Fibroblast of lung (primary cell): ENCODE results near the gene RACK1. TPM values are rescaled to one million over a fixed set of nuclear protein-coding genes. Genes with fewer than 3 reads are reported as not detected.
"Not testable (repeated sequence)": the region's sequence is repeated elsewhere in the genome, so short reads cannot be mapped to it uniquely, and the experiment has no call there.

Experiments used
- DNase-seq, 2 donors: peaks; one replicate each; pipeline versions ENCODE4 v3.0.0 to v3.0.0-alpha.2; 2010; ENCODE audit warnings: low read depth in 2 of 2
- H2AFZ ChIP-seq: 2 replicates; pipeline ENCODE4 v1.5.1; 2012; ENCODE audit warnings: low read length, control low read depth, inconsistent platforms
- H3K27ac ChIP-seq: 2 replicates; pipeline ENCODE4 v1.5.1; 2011; ENCODE audit warnings: low read length, control low read depth; ENCODE audit not compliant: insufficient read depth
- H3K27me3 ChIP-seq: 2 replicates; pipeline ENCODE4 v1.5.1; 2011; ENCODE audit warnings: mild to moderate bottlenecking, low read length; ENCODE audit not compliant: control insufficient read depth, insufficient read depth
- H3K36me3 ChIP-seq: 2 replicates; pipeline ENCODE4 v1.5.1; 2011; ENCODE audit warnings: low read length; ENCODE audit not compliant: control insufficient read depth, insufficient read depth
- H3K4me1 ChIP-seq: 2 replicates; pipeline ENCODE4 v1.5.1; 2011; ENCODE audit warnings: low read length; ENCODE audit not compliant: control insufficient read depth, insufficient read depth; ENCODE audit errors: extremely low read depth
- H3K4me2 ChIP-seq: 2 replicates; pipeline ENCODE4 v1.5.1; 2011; ENCODE audit warnings: low read length, control low read depth; ENCODE audit not compliant: insufficient read depth; ENCODE audit errors: extremely low read depth
- H3K4me3 ChIP-seq, 4 experiments: fragments of 200-600 bp in 1 of 4; sonication (generic) in 1 of 4; replicated peaks in 1 of 4; 2 replicates each; pipeline ENCODE4 v1.5.1; 2011 to 2016; ENCODE audit warnings: low read length in 4 of 4, low read depth in 3 of 4, mild to moderate bottlenecking in 3 of 4, control low read depth in 2 of 4, inconsistent platforms in 1 of 4, mixed read lengths in 1 of 4; ENCODE audit not compliant: insufficient read depth in 1 of 4; ENCODE audit errors: control extremely low read depth in 1 of 4
- H3K79me2 ChIP-seq: 2 replicates; pipeline ENCODE4 v1.5.1; 2012; ENCODE audit warnings: mild to moderate bottlenecking, low read length, inconsistent platforms; ENCODE audit not compliant: control insufficient read depth, insufficient read depth
- H3K9ac ChIP-seq: 2 replicates; pipeline ENCODE4 v1.5.1; 2011; ENCODE audit warnings: mild to moderate bottlenecking, low read length, control low read depth; ENCODE audit not compliant: insufficient read depth
- H3K9me3 ChIP-seq: 2 replicates; pipeline ENCODE4 v1.5.1; 2012; ENCODE audit warnings: low read depth, low read length; ENCODE audit not compliant: control insufficient read depth, insufficient read depth
- H4K20me1 ChIP-seq: 2 replicates; pipeline ENCODE4 v1.5.1; 2011; ENCODE audit warnings: low read length; ENCODE audit not compliant: control insufficient read depth, insufficient read depth; ENCODE audit errors: extremely low read depth
- CTCF ChIP-seq, 2 donors: IDR thresholded peaks in 1 of 2; conservative IDR thresholded peaks in 1 of 2; 1 replicate in 1 of 2; 2 replicates in 1 of 2; pipeline ENCODE4 v1.5.1; 2011 to 2012; ENCODE audit warnings: low read length in 2 of 2, control low read depth in 1 of 2, inconsistent platforms in 1 of 2, low read depth in 1 of 2, mild to moderate bottlenecking in 1 of 2
- EZH2 ChIP-seq: IDR thresholded peaks from 2 replicates; pipeline ENCODE4 v1.5.1; 2012; ENCODE audit warnings: low read length, control low read depth, mild to moderate bottlenecking; ENCODE audit errors: missing control alignments
- polyA plus RNA-seq, 2 donors: library from polyadenylated mRNA; depleted of rRNA in 1 of 2; stranded (reverse) in 1 of 2; unstranded in 1 of 2; fragments of >200 nt; gene quantifications; 2 replicates each; pipeline ENCODE4 v1.2.1, GENCODE V29; 2011 to 2012; ENCODE audit warnings: missing spikeins in 1 of 2
- total RNA-seq: library from RNA; depleted of rRNA; stranded (reverse); fragments of >200 nt; gene quantifications from 2 replicates; pipeline ENCODE4 v1.2.1, GENCODE V29; 2014

The RACK1 gene
- total and polyA plus RNA-seq, 2 donors (not counting 1 experiment from before 2014, with no cell fraction given), result 3,014 to 4,649 TPM

- H3K4me1 ChIP-seq, result no peaks in the 10 kb centered on the region
- no peaks in the 10 kb centered on the region for H3K36me3 ChIP-seq
- H3K79me2 ChIP-seq, result no peaks in the 10 kb centered on the region
- no peaks in the 10 kb centered on the region for H3K9me3 ChIP-seq
- H3K27ac ChIP-seq, result no peak overlapping the region
- no peak overlapping the region for H3K4me2 ChIP-seq
- no peak for TF ChIP-seq CTCF (conservative IDR thresholded peaks at IDR 0.05 in 1 of 2, IDR thresholded peaks at IDR 0.05 in 1 of 2; ENCODE audit: low read depth in 1 of 2, low read length in 2 of 2)
- no peak for TF ChIP-seq EZH2
- H3K9ac ChIP-seq, result no peak overlapping the region
- no peak overlapping the region for H2AFZ ChIP-seq
- DNase-seq, result no peak
- no peak overlapping the region for H3K4me3 ChIP-seq
- no peaks in the 10 kb centered on the region for H4K20me1 ChIP-seq
- no peaks in the 10 kb centered on the region for H3K27me3 ChIP-seq
Measured at GRCh38 chr5:181212080-181212479, 31.6 kb downstream of the RACK1 start.

GRCh38 chr5:181211208-181211607 is 32.5 kb downstream of the RACK1 start:
- H3K27me3 ChIP-seq, result no peaks in the 10 kb centered on the region
- no peaks in the 10 kb centered on the region for H3K9me3 ChIP-seq
- H3K9ac ChIP-seq, result no peak overlapping the region
- H2AFZ ChIP-seq, result no peak overlapping the region
- H3K4me3 ChIP-seq, result no peak overlapping the region
- H3K4me2 ChIP-seq, result no peak overlapping the region
- H3K4me1 ChIP-seq, result peaks cover 1% of the 10 kb centered on the region
- H3K79me2 ChIP-seq, result no peaks in the 10 kb centered on the region
- no peak for TF ChIP-seq EZH2
- TF ChIP-seq CTCF (conservative IDR thresholded peaks at IDR 0.05 in 1 of 2, IDR thresholded peaks at IDR 0.05 in 1 of 2; ENCODE audit: low read depth in 1 of 2, low read length in 2 of 2), result no peak
- no peaks in the 10 kb centered on the region for H3K36me3 ChIP-seq
- H4K20me1 ChIP-seq, result no peaks in the 10 kb centered on the region
- no peak for DNase-seq
- no peak overlapping the region for H3K27ac ChIP-seq

- H3K9me3 ChIP-seq, H3K79me2 ChIP-seq, DNase-seq, H4K20me1 ChIP-seq, H3K4me2 ChIP-seq, H2AFZ ChIP-seq, H3K36me3 ChIP-seq, H3K9ac ChIP-seq, H3K27me3 ChIP-seq, H3K27ac ChIP-seq, H3K4me3 ChIP-seq, H3K4me1 ChIP-seq: not testable (repeated sequence)
Measured at GRCh38 chr5:181210698-181211097, 33.0 kb downstream of the RACK1 start.

GRCh38 chr5:181210148-181210547 is 33.6 kb downstream of the RACK1 start:
- H3K4me3 ChIP-seq, H3K36me3 ChIP-seq, H3K9ac ChIP-seq, H3K79me2 ChIP-seq, H3K27me3 ChIP-seq, H3K27ac ChIP-seq, H4K20me1 ChIP-seq, H3K4me2 ChIP-seq, H3K4me1 ChIP-seq, H2AFZ ChIP-seq, DNase-seq, H3K9me3 ChIP-seq: not testable (repeated sequence)

- H3K36me3 ChIP-seq, H2AFZ ChIP-seq, H3K27ac ChIP-seq, H3K79me2 ChIP-seq, H3K4me2 ChIP-seq, H3K9ac ChIP-seq, H4K20me1 ChIP-seq, H3K9me3 ChIP-seq, H3K4me3 ChIP-seq, H3K4me1 ChIP-seq, H3K27me3 ChIP-seq, DNase-seq: not testable (repeated sequence)
Measured at GRCh38 chr5:181209006-181209405, 34.7 kb downstream of the RACK1 start.
